Gastrocnemius medialis (tissue), 4 donors: ENCODE results near the gene DHRS3.
"Not testable (repeated sequence)": the region's sequence is repeated elsewhere in the genome, so short reads cannot be mapped to it uniquely, and the experiment has no call there.

ENCODE experiments used
- CTCF ChIP-seq, 5 experiments: fragments of 450-650 bp in 3 of 5; fragments of 200-600 bp in 2 of 5; sonication (generic) in 2 of 5; IDR thresholded peaks in 4 of 5; conservative IDR thresholded peaks in 1 of 5; 1 replicate in 4 of 5; 2 replicates in 1 of 5; pipeline ENCODE4 v1.5.1; 2016 to 2019; ENCODE audit warnings: antibody characterized with exemption in 5 of 5, mild to moderate bottlenecking in 3 of 5, moderate library complexity in 3 of 5
- POLR2A ChIP-seq, 2 donors: fragments of 450-650 bp; IDR thresholded peaks; one replicate each; pipeline ENCODE4 v1.6.1; 2017; ENCODE audit warnings: antibody characterized with exemption in 2 of 2, mild to moderate bottlenecking in 2 of 2, moderate library complexity in 2 of 2

GRCh38 chr1:12645401-12645800 is 27.4 kb upstream of the DHRS3 start:
- not testable (repeated sequence) for TF ChIP-seq CTCF (IDR thresholded peaks at IDR 0.05 in 4 of 5, conservative IDR thresholded peaks at IDR 0.05 in 1 of 5); POLR2A (IDR thresholded peaks at IDR 0.05)
